Stimulated activated naive CD8-positive, alpha-beta T cell treated with anti-CD3 and anti-CD28 coated beads, Interleukin-15, amount 100 ng/mL, for 72 hours (primary cell): Measurements from ENCODE around the gene CSMD2.

Experiments
- ATAC-seq: fragments of 150-1000 bp; cut with Tn5 transposase; 2 replicates; pipeline ENCODE4 v1.10.0; 2021; ENCODE audit warnings: mild to moderate bottlenecking, moderate library complexity
- DNase-seq, 2 donors: peaks; one replicate each; pipeline ENCODE4 v3.0.0; 2021 to 2022
- H3K27ac Mint-ChIP-seq, 2 donors: one replicate each; pipeline ENCODE4 v1.8.0; 2022; ENCODE audit warnings: mild to moderate bottlenecking in 2 of 2, mixed read lengths in 2 of 2, moderate library complexity in 2 of 2
- H3K27me3 Mint-ChIP-seq: one replicate; pipeline ENCODE4 v1.8.0; 2022; ENCODE audit warnings: mixed read lengths
- H3K4me1 Mint-ChIP-seq: one replicate; pipeline ENCODE4 v1.8.0; 2022; ENCODE audit warnings: mild to moderate bottlenecking, mixed read lengths
- H3K4me3 Mint-ChIP-seq, 2 donors: one replicate each; pipeline ENCODE4 v1.8.0; 2022; ENCODE audit warnings: mild to moderate bottlenecking in 2 of 2, mixed read lengths in 2 of 2, moderate library complexity in 1 of 2
- H3K9me3 Mint-ChIP-seq, 2 donors: one replicate each; pipeline ENCODE4 v1.8.0; 2022; ENCODE audit warnings: mixed read lengths in 2 of 2

CSMD2 gene

DNA sequence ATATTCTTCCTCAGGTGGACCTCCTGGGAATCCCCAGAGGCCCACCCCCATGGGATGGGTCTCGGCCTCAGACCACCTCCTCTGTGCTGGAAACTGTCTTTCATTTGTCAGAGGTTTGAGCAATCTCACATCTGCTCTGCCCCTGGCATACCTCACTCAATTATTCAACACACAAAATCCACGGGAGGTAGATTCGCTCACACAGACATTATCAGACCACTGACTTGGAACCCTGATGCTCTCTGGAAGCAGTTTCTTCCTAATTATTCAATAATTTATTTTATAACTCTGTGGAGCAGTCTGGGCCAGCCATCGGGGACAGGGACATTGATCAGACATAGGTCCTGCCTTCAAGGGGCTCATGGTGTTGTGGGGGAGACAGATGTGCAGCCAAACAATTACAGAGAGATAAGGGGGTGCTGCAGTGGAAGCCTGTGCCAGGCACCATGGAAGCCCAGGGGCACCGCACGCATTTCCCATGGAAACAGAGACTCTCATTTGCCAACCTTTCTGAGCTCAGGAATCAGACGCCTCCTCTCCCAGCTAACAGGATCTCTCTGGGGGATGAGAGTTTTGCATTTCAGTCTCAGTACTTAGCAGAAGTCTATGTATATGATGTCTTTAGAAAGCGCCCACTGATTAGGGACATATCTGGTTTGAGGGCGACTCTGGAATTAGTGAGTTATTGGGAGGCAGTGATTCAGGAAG is 204.7 kb downstream of the CSMD2 start:
- Mint-ChIP-seq H3K4me1 (no peaks in the 10 kb centered on the region), H3K27ac (no peak overlapping the region), H3K27me3 (peaks cover 29% of the 10 kb centered on the region), H3K4me3 (no peak overlapping the region), H3K9me3 (no peaks in the 10 kb centered on the region)
- DNase-seq, result no peak
- ATAC-seq, result no peak

- ATAC-seq (no peak), DNase-seq (no peak)
- Mint-ChIP-seq H3K27ac (no peak overlapping the region), H3K4me3 (no peak overlapping the region), H3K4me1 (no peaks in the 10 kb centered on the region), H3K27me3 (peaks cover 21% of the 10 kb centered on the region), H3K9me3 (no peaks in the 10 kb centered on the region)
Measured at GRCh38 chr1:33957854-33958253, 207.2 kb downstream of the CSMD2 start.

DNA sequence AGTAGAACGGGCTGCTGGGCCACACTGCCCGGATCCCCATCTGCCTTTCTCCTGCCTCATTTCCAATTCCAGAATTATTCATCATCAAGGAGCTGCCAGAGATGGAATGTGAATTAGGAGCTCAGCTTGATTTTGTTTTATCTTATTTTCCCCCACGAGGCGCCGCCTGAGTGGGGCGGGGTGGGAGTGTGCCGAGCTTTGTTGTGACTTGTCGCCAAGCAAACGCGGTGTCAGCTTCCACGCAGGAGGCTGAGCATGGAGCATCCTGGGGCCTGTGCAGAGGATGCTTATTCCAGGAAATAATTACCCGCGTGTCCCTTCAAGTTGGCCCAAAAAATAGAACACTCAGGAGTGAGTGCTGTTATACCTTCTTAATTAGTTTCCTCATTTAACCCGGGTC is 209.9 kb downstream of the CSMD2 start:
- DNase-seq (no peak), ATAC-seq (no peak)
- no peaks in the 10 kb centered on the region for H3K4me1 Mint-ChIP-seq
- no peaks in the 10 kb centered on the region for H3K9me3 Mint-ChIP-seq
- H3K27me3 Mint-ChIP-seq, result peaks cover 20% of the 10 kb centered on the region
- H3K27ac Mint-ChIP-seq, result no peak overlapping the region
- H3K4me3 Mint-ChIP-seq, result no peak overlapping the region

DNA sequence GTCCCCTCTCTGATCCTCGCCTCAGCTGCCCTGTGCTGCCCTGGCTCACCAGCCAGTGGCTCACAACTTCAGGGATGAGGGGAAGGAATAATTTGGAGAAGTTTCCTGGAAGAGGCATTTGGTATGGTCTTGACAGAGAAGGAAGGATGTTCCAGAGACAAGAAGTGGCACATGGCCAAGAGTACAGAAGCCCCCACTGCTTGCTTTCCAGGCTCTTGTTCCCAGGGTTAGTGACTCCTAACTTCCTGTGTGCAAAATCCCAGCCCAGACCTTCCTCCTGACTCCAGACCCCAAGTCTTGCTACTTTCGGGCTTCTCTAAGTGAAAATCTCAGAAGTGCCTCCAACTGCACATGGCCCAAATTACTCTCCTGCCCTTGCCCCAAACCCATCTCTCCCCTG is 215.5 kb downstream of the CSMD2 start:
- no peaks in the 10 kb centered on the region for H3K4me1 Mint-ChIP-seq
- ATAC-seq, result no peak

DNA sequence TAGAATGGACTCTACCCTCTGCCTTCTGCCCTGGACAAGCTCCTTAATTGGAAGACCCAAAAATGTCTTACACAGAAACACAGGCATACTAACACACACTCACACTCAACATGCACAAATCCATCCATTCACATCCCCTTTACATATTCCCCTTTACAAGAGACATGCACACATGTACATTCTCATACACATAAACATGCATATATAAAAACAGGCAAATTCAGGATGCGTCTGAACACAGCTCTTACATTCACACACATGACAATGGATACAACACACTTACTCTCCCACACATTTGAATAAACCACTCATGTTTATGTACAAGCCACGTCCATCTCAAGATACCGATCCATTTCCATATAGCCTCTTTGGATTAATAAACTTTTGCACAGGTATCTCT is 216.7 kb downstream of the CSMD2 start:
- Mint-ChIP-seq H3K4me3 (no peak overlapping the region), H3K9me3 (no peaks in the 10 kb centered on the region), H3K4me1 (no peaks in the 10 kb centered on the region), H3K27me3 (no peaks in the 10 kb centered on the region), H3K27ac (no peak overlapping the region)
- ATAC-seq (no peak), DNase-seq (no peak)

More for the DNA sequence above, 215.5 kb downstream of the CSMD2 start:
- no peak for DNase-seq
- Mint-ChIP-seq H3K27ac (no peak overlapping the region), H3K4me3 (no peak overlapping the region), H3K9me3 (no peaks in the 10 kb centered on the region), H3K27me3 (no peaks in the 10 kb centered on the region)

DNA sequence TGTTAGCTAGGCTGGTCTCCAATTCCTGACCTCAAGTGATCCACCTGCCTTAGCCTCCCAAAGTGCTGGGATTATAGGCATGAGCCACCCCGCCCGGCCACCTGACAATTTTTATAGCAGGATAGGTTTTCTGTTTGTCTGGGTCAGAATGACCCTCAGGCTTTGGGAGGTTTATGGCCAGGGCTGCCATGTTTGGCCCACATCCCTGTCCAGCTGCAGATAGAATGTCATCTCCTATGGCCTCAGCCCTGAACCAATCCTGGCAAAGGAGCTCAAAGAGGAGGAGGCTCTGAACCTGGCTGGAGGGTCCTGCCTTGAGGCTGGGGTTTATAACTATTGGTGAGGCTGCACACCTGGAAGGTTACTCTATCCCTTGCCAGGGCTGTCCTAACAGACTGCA is 218.2 kb downstream of the CSMD2 start:
- H3K4me1 Mint-ChIP-seq, result no peaks in the 10 kb centered on the region

GRCh38 chr1:33944846-33945245 is 220.2 kb downstream of the CSMD2 start:
- no peaks in the 10 kb centered on the region for H3K4me1 Mint-ChIP-seq
- DNase-seq, result no peak
- ATAC-seq, result no peak
- no peaks in the 10 kb centered on the region for H3K9me3 Mint-ChIP-seq
- no peaks in the 10 kb centered on the region for H3K27me3 Mint-ChIP-seq
- no peak overlapping the region for H3K27ac Mint-ChIP-seq
- H3K4me3 Mint-ChIP-seq, result no peak overlapping the region

More for the DNA sequence above, 218.2 kb downstream of the CSMD2 start:
- DNase-seq (no peak), ATAC-seq (no peak)
- H3K9me3 Mint-ChIP-seq, result no peaks in the 10 kb centered on the region
- no peaks in the 10 kb centered on the region for H3K27me3 Mint-ChIP-seq
- H3K27ac Mint-ChIP-seq, result no peak overlapping the region
- H3K4me3 Mint-ChIP-seq, result no peak overlapping the region

GRCh38 chr1:33943978-33944377 is 221.1 kb downstream of the CSMD2 start:
- no peak overlapping the region for H3K27ac Mint-ChIP-seq
- H3K4me3 Mint-ChIP-seq, result no peak overlapping the region
- ATAC-seq (no peak), DNase-seq (no peak)
- H3K4me1 Mint-ChIP-seq, result no peaks in the 10 kb centered on the region
- H3K27me3 Mint-ChIP-seq, result no peaks in the 10 kb centered on the region
- peaks cover 2 to 5% of the 10 kb centered on the region in 2 donors for H3K9me3 Mint-ChIP-seq

DNA sequence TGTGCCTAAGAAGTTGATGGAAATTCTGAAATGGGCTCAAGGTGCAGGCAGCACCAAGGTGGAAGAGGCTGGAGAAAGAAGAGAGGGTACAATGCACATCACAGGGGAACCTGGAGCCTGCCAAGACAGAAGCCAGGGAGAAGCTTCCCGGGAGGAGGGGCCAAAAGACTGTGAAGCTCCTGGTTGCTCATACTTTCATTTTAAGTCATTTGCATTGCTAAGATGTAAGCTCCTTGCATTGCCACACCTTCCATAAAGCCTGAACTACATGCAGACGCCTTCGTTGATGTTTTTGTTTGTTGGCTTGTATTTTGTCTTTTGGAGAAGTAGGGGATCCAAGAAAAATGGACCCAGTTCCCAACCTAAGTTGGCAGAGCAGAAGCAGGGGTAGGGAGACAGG is 232.2 kb downstream of the CSMD2 start:
- H3K4me1 Mint-ChIP-seq, result no peaks in the 10 kb centered on the region
- H3K9me3 Mint-ChIP-seq, result no peaks in the 10 kb centered on the region
- H3K27ac Mint-ChIP-seq, result no peak overlapping the region
- no peak for ATAC-seq
- H3K27me3 Mint-ChIP-seq, result peaks cover 32% of the 10 kb centered on the region
- H3K4me3 Mint-ChIP-seq, result no peak overlapping the region
- no peak for DNase-seq

GRCh38 chr1:33931111-33931475 is 233.9 kb downstream of the CSMD2 start:
- Mint-ChIP-seq H3K4me1 (no peaks in the 10 kb centered on the region), H3K27me3 (peaks cover 32% of the 10 kb centered on the region), H3K9me3 (no peaks in the 10 kb centered on the region), H3K27ac (no peak overlapping the region), H3K4me3 (no peak overlapping the region)
- ATAC-seq, result no peak
- DNase-seq, result no peak

GRCh38 chr1:33930346-33931110 is 234.5 kb downstream of the CSMD2 start:
- Mint-ChIP-seq H3K4me1 (no peaks in the 10 kb centered on the region), H3K27ac (no peak overlapping the region), H3K27me3 (peaks cover 32% of the 10 kb centered on the region), H3K9me3 (peaks cover 0 to 5% of the 10 kb centered on the region in 2 donors), H3K4me3 (no peak overlapping the region)
- ATAC-seq (no peak), DNase-seq (no peak)

- Mint-ChIP-seq H3K4me3 (no peak overlapping the region), H3K27ac (no peak overlapping the region), H3K9me3 (peaks cover 0 to 7% of the 10 kb centered on the region in 2 donors), H3K27me3 (peaks cover 23% of the 10 kb centered on the region), H3K4me1 (no peaks in the 10 kb centered on the region)
- no peak for DNase-seq
- no peak for ATAC-seq
Measured at GRCh38 chr1:33928251-33928650, 236.8 kb downstream of the CSMD2 start.

- H3K27ac Mint-ChIP-seq, result no peak overlapping the region
- peaks cover 0 to 7% of the 10 kb centered on the region in 2 donors for H3K9me3 Mint-ChIP-seq
- DNase-seq, result no peak
- peaks cover 23% of the 10 kb centered on the region for H3K27me3 Mint-ChIP-seq
- no peaks in the 10 kb centered on the region for H3K4me1 Mint-ChIP-seq
- H3K4me3 Mint-ChIP-seq, result no peak overlapping the region
- ATAC-seq, result no peak
Measured at GRCh38 chr1:33927721-33928120, 237.3 kb downstream of the CSMD2 start.

GRCh38 chr1:33925586-33925985 is 239.4 kb downstream of the CSMD2 start:
- DNase-seq (no peak), ATAC-seq (no peak)
- Mint-ChIP-seq H3K9me3 (peaks cover 0 to 7% of the 10 kb centered on the region in 2 donors), H3K27me3 (peaks cover 11% of the 10 kb centered on the region), H3K27ac (no peak overlapping the region), H3K4me3 (no peak overlapping the region), H3K4me1 (no peaks in the 10 kb centered on the region)

GRCh38 chr1:33921281-33921680 is 243.7 kb downstream of the CSMD2 start:
- DNase-seq, result no peak
- peaks cover 18% of the 10 kb centered on the region for H3K27me3 Mint-ChIP-seq
- H3K4me3 Mint-ChIP-seq, result no peak overlapping the region
- H3K27ac Mint-ChIP-seq, result peak overlapping the region in 1 of 2 donors; percentile 26
- peaks cover 0 to 7% of the 10 kb centered on the region in 2 donors for H3K9me3 Mint-ChIP-seq
- H3K4me1 Mint-ChIP-seq, result no peaks in the 10 kb centered on the region
- ATAC-seq, result no peak

DNA sequence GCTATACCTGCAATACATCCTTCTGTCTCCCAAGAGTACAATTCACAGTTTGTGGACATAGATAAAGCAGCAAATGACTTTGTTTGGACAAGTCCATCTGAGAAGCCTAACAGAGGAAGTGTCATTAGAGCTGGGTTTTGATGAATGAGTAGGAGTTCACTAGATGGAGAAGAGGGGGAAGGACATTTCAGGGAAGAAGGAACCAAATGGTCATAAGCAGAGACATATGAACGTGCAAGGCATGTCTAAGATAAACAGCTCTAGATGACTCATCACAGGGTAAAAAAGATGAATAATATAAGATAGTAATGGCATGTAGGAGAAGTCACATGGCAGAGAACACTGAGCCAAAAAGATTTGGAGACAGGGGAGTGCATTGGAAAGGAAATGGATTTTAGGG is 246.7 kb downstream of the CSMD2 start:
- Mint-ChIP-seq H3K27ac (no peak overlapping the region), H3K9me3 (no peaks in the 10 kb centered on the region), H3K4me1 (no peaks in the 10 kb centered on the region), H3K4me3 (no peak overlapping the region), H3K27me3 (peaks cover 29% of the 10 kb centered on the region)
- ATAC-seq (no peak), DNase-seq (no peak)
